HCT116 (cell line): Measurements from ENCODE around the gene DRAP1.

Experiments used
- CEBPB ChIP-seq: IDR thresholded peaks from 2 replicates; pipeline ENCODE4 v1.6.1; 2012; ENCODE audit warnings: low read depth
- EGR1 ChIP-seq: IDR thresholded peaks from 2 replicates; pipeline ENCODE4 v1.6.1; 2012; ENCODE audit warnings: low read depth
- EZH2 ChIP-seq: fragments of 200-600 bp; sonication (generic); IDR thresholded peaks from 2 replicates; pipeline ENCODE4 v1.6.1; 2017; ENCODE audit warnings: antibody characterized with exemption, mixed run types
- EZH2phosphoT487 ChIP-seq: fragments of 200-600 bp; IDR thresholded peaks from 2 replicates; pipeline ENCODE4 v1.6.1; 2018; ENCODE audit warnings: antibody characterized with exemption, borderline replicate concordance
- JUND ChIP-seq: IDR thresholded peaks from 2 replicates; pipeline ENCODE4 v1.6.1; 2012
- POLR2A ChIP-seq: IDR thresholded peaks from 2 replicates; pipeline ENCODE4 v1.7.0; 2011; ENCODE audit warnings: borderline replicate concordance; ENCODE audit not compliant: insufficient read depth, insufficient read length; ENCODE audit errors: extremely low read depth
- POLR2AphosphoS5 ChIP-seq: IDR thresholded peaks from 2 replicates; pipeline ENCODE4 v1.6.1; 2011; ENCODE audit warnings: mild to moderate bottlenecking, low read depth, low read length, moderate library complexity
- SRF ChIP-seq: IDR thresholded peaks from 2 replicates; pipeline ENCODE4 v1.6.1; 2012; ENCODE audit warnings: low read depth
- YY1 ChIP-seq: IDR thresholded peaks from 2 replicates; pipeline ENCODE4 v1.6.1; 2011; ENCODE audit warnings: low read length, low read depth, moderate library complexity, mild to moderate bottlenecking; ENCODE audit not compliant: insufficient replicate concordance; ENCODE audit errors: extremely low read depth
- TF ChIP-seq, protein P1 (sequence below), 3 experiments: fragments of 200-600 bp in 1 of 3; sonication (generic) in 1 of 3; IDR thresholded peaks in 2 of 3; conservative IDR thresholded peaks in 1 of 3; 2 replicates each; pipeline ENCODE4 v1.5.1; 2012 to 2017; ENCODE audit warnings: low read depth in 2 of 3, low read length in 2 of 3, antibody characterized with exemption in 1 of 3, borderline replicate concordance in 1 of 3, control low read depth in 1 of 3, mild to moderate bottlenecking in 1 of 3, mixed read lengths in 1 of 3, mixed run types in 1 of 3, moderate library complexity in 1 of 3; ENCODE audit not compliant: insufficient read depth in 1 of 3
- TF ChIP-seq, protein P2 (sequence below): IDR thresholded peaks from 2 replicates; pipeline ENCODE4 v1.6.1; 2012; ENCODE audit warnings: low read depth

DNA sequence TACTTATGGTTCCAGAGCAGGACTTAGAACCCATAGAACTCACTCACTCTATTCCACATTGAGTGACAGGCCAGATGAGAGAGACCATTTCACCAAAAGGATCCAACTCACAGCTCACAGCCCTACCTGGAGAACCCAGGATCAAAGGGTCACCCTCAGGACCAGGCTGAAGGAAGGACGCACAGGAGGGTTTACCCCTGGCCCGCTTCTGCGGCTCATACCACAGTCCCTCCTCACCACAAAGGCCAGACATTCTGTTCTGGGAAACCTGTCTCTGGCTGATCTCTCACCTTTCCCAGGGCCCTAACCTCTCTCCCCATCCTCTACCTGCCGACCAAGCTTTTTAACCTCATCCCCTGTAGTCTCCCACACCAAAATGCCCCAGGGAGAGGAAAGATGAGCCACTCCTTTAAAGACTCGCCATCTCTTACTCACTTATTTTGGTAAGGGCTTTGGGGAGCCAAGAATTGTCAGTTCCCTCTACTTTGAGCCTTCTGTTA lies 23.7 kb upstream of the DRAP1 start:
- TF ChIP-seq, protein P1, sequence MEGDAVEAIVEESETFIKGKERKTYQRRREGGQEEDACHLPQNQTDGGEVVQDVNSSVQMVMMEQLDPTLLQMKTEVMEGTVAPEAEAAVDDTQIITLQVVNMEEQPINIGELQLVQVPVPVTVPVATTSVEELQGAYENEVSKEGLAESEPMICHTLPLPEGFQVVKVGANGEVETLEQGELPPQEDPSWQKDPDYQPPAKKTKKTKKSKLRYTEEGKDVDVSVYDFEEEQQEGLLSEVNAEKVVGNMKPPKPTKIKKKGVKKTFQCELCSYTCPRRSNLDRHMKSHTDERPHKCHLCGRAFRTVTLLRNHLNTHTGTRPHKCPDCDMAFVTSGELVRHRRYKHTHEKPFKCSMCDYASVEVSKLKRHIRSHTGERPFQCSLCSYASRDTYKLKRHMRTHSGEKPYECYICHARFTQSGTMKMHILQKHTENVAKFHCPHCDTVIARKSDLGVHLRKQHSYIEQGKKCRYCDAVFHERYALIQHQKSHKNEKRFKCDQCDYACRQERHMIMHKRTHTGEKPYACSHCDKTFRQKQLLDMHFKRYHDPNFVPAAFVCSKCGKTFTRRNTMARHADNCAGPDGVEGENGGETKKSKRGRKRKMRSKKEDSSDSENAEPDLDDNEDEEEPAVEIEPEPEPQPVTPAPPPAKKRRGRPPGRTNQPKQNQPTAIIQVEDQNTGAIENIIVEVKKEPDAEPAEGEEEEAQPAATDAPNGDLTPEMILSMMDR (IDR thresholded peaks at IDR 0.05 in 2 of 3, conservative IDR thresholded peaks at IDR 0.05 in 1 of 3; ENCODE audit: borderline replicate concordance in 1 of 3, insufficient read depth in 1 of 3, low read depth in 2 of 3, low read length in 2 of 3): no peak
- TF ChIP-seq EZH2phosphoT487 (no peak), JUND (no peak), POLR2A (no peak), EZH2 (no peak), SRF (no peak), YY1 (no peak), CEBPB (no peak), POLR2AphosphoS5 (no peak), EGR1 (no peak)
- TF ChIP-seq, protein P2, sequence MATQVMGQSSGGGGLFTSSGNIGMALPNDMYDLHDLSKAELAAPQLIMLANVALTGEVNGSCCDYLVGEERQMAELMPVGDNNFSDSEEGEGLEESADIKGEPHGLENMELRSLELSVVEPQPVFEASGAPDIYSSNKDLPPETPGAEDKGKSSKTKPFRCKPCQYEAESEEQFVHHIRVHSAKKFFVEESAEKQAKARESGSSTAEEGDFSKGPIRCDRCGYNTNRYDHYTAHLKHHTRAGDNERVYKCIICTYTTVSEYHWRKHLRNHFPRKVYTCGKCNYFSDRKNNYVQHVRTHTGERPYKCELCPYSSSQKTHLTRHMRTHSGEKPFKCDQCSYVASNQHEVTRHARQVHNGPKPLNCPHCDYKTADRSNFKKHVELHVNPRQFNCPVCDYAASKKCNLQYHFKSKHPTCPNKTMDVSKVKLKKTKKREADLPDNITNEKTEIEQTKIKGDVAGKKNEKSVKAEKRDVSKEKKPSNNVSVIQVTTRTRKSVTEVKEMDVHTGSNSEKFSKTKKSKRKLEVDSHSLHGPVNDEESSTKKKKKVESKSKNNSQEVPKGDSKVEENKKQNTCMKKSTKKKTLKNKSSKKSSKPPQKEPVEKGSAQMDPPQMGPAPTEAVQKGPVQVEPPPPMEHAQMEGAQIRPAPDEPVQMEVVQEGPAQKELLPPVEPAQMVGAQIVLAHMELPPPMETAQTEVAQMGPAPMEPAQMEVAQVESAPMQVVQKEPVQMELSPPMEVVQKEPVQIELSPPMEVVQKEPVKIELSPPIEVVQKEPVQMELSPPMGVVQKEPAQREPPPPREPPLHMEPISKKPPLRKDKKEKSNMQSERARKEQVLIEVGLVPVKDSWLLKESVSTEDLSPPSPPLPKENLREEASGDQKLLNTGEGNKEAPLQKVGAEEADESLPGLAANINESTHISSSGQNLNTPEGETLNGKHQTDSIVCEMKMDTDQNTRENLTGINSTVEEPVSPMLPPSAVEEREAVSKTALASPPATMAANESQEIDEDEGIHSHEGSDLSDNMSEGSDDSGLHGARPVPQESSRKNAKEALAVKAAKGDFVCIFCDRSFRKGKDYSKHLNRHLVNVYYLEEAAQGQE: no peak
